ENCODE results near the gene NUDCD3. TPM values are rescaled to one million over a fixed set of nuclear protein-coding genes. Genes with fewer than 3 reads are reported as not detected.

NUDCD3 gene
- total and polyA plus RNA-seq, 8 donors = 22.4 to 62.1 (median 35.4) TPM

- Histone ChIP-seq H3K27ac (no peak overlapping the region), H3K4me3 (no peak overlapping the region), H3K27me3 (no peaks in the 10 kb centered on the region), H3K4me1 (no peaks in the 10 kb centered on the region), H3K9me3 (no peaks in the 10 kb centered on the region), H3K36me3 (no peaks in the 10 kb centered on the region)
- DNase-seq (no peak), FAIRE-seq (no peak), ATAC-seq (no peak)
- intact Hi-C loops (cut with DNase I) = no loop called here
- TF ChIP-seq CTCF (IDR thresholded peaks at IDR 0.05) = no peak
- WGBS, 2 donors = 84 to 89% methylated on average over 2 of the region's 2 CpGs
Measured at GRCh38 chr7:44346063-44346462, 144.4 kb downstream of the NUDCD3 start.

DNA sequence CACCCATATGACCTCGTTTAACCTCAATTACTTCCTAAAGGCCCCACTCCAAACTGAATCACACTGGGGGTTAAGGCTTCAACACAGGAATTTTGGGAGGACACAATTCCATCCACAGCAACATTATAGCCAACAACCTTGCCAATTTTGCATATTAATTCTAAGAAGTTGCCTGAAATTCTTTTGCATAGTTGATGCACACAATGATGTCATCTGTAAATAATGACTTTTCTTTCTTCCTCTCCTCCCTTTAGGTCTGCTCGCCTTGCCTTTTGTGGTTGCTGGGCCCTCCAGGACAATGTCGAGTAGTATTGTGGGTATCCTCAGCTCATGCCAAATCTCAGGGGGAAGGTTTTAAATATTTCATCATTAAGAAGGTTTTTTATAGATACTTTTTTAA, 149.1 kb downstream of the NUDCD3 start:
- Histone ChIP-seq H3K36me3 (no peaks in the 10 kb centered on the region), H3K27ac (no peak overlapping the region), H3K4me1 (no peaks in the 10 kb centered on the region), H3K9me3 (no peaks in the 10 kb centered on the region), H3K27me3 (no peaks in the 10 kb centered on the region), H3K4me3 (no peak overlapping the region)
- no peak for FAIRE-seq
- WGBS, 2 donors = 58 to 77% methylated on average over 3 of the region's 3 CpGs
- no peak for DNase-seq
- no peak for TF ChIP-seq CTCF (IDR thresholded peaks at IDR 0.05)
- intact Hi-C loops (cut with DNase I) = no loop called here
- no peak for ATAC-seq

- FAIRE-seq (no peak), DNase-seq (no peak), ATAC-seq (no peak)
- no peaks in the 10 kb centered on the region for H3K4me1 ChIP-seq
- WGBS, 2 donors = 57 to 64% methylated on average over 3 of the region's 3 CpGs
- H3K4me3 ChIP-seq = no peak overlapping the region
- TF ChIP-seq CTCF (IDR thresholded peaks at IDR 0.05) = no peak
- no peaks in the 10 kb centered on the region for H3K36me3 ChIP-seq
- H3K27ac ChIP-seq = no peak overlapping the region
- H3K27me3 ChIP-seq = no peaks in the 10 kb centered on the region
- intact Hi-C loops (cut with DNase I) = no loop called here
- H3K9me3 ChIP-seq = no peaks in the 10 kb centered on the region
Measured at GRCh38 chr7:44338600-44338999, 151.9 kb downstream of the NUDCD3 start.

- Histone ChIP-seq H3K27ac (no peak overlapping the region), H3K9me3 (no peaks in the 10 kb centered on the region), H3K4me1 (no peaks in the 10 kb centered on the region), H3K36me3 (no peaks in the 10 kb centered on the region), H3K4me3 (no peak overlapping the region), H3K27me3 (no peaks in the 10 kb centered on the region)
- intact Hi-C loops (cut with DNase I) = no loop called here
- ATAC-seq (no peak), DNase-seq (no peak), FAIRE-seq (no peak)
- no peak for TF ChIP-seq CTCF (IDR thresholded peaks at IDR 0.05)
- WGBS, 2 donors = 80 to 88% methylated on average over 11 of the region's 11 CpGs
Measured at GRCh38 chr7:44336491-44336890, 154.0 kb downstream of the NUDCD3 start.

DNA sequence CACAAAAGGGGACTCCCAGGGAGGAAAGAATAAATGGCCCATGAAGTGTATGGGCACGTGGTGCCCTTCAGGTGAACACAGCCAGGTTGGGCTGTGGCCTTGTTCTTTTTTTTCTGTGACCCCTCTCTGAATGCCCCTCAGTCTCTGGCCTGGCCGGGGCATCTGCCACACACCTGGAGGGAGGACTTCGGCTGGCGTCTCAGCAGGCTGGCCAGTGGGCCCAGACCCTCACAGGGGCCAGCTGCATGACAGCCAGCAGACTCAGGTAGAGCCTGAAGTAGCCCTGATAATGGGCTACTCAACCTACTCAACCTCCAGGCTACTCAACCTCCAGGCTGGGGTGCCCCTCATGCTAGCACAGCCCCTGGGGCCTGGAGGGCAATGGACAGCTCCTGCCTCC, 155.3 kb downstream of the NUDCD3 start:
- H3K4me3 ChIP-seq = no peak overlapping the region
- no peak for TF ChIP-seq CTCF (IDR thresholded peaks at IDR 0.05)
- H3K4me1 ChIP-seq = no peaks in the 10 kb centered on the region
- intact Hi-C loops (cut with DNase I) = no loop called here
- DNase-seq (peak in 1 of 6 donors; percentile 30), FAIRE-seq (no peak), ATAC-seq (no peak)
- WGBS, 2 donors = 86 to 89% methylated on average over 4 of the region's 4 CpGs
- no peaks in the 10 kb centered on the region for H3K9me3 ChIP-seq
- no peaks in the 10 kb centered on the region for H3K27me3 ChIP-seq
- H3K27ac ChIP-seq = no peak overlapping the region
- H3K36me3 ChIP-seq = no peaks in the 10 kb centered on the region

All from pancreas (tissue), 10 donors.